HCT116 (cell line): Measurements from ENCODE around the gene HJURP. TPM values are rescaled to one million over a fixed set of nuclear protein-coding genes. Genes with fewer than 3 reads are reported as not detected.

ENCODE experiments used
- ATAC-seq: fragments of 200-7000 bp; cut with Tn5 transposase; 2 replicates; pipeline ENCODE4 v1.9.1; 2020; ENCODE audit warnings: mild to moderate bottlenecking, moderate library complexity
- BruUV-seq: library from RNA; stranded (reverse); fragments of 400-500 nt; replicated peaks from 2 replicates; lab custom pipeline; 2021; lab: Mats Ljungman, UMichigan
- CTCF ChIA-PET: fragments of 300-600 bp; sonication (Branson Sonifier 250); formaldehyde crosslinking; loops from one replicate; lab custom pipeline; 2021; ENCODE audit warnings: antibody characterized with exemption; lab: Charles Lee
- POLR2A ChIA-PET: fragments of 300-600, 350-600 bp; sonication (Branson Sonifier 250); formaldehyde crosslinking; loops from one replicate; lab custom pipeline; 2021; ENCODE audit warnings: antibody characterized with exemption; lab: Charles Lee
- RAD21 ChIA-PET, 2 experiments: fragments of 300-600 bp; sonication (Branson Sonifier 250); formaldehyde crosslinking; loops; one replicate each; lab custom pipeline; 2023; ENCODE audit warnings: low total read pairs in 2 of 2; ENCODE audit not compliant: uncharacterized antibody in 2 of 2, unreplicated experiment in 2 of 2, low non-redundant PET in 1 of 2; lab: Charles Lee
- DNase-seq: peaks from one replicate; pipeline ENCODE4 v3.0.0-alpha.2; 2010; ENCODE audit warnings: low read depth, low spot score
- H2AFZ ChIP-seq: fragments of 200-600 bp; shearing (Covaris generic), sonication (generic); 2 replicates; pipeline ENCODE4 v1.6.1; 2017; ENCODE audit warnings: low read depth, mixed run types, mixed read lengths, antibody characterized with exemption, low read length; ENCODE audit not compliant: poor library complexity, severe bottlenecking
- H3K27ac ChIP-seq: 2 replicates; pipeline ENCODE4 v1.5.1; 2012; ENCODE audit warnings: low read depth, low read length
- H3K27me3 ChIP-seq: fragments of 200-600 bp; sonication (generic); 2 replicates; pipeline ENCODE4 v1.6.1; 2016; ENCODE audit warnings: mixed run types, low read length, mixed read lengths; ENCODE audit not compliant: insufficient read depth
- H3K36me3 ChIP-seq, 2 experiments: fragments of 200-500 bp in 1 of 2; fragments of 200-600 bp in 1 of 2; sonication (Bioruptor generic) in 1 of 2; sonication (generic) in 1 of 2; 2 replicates each; pipeline versions ENCODE4 v1.5.1 to v1.6.1; 2014 to 2016; ENCODE audit warnings: low read length in 2 of 2, inconsistent platforms in 1 of 2, mixed read lengths in 1 of 2, mixed run types in 1 of 2; ENCODE audit not compliant: insufficient read depth in 2 of 2, control insufficient read depth in 1 of 2
- H3K4me1 ChIP-seq, 2 experiments: fragments of 200-600 bp in 1 of 2; sonication (generic) in 1 of 2; 2 replicates each; pipeline versions ENCODE4 v1.5.1 to v1.6.1; 2012 to 2017; ENCODE audit warnings: low read length in 2 of 2, inconsistent platforms in 1 of 2, mild to moderate bottlenecking in 1 of 2, mixed read lengths in 1 of 2, mixed run types in 1 of 2, moderate library complexity in 1 of 2; ENCODE audit not compliant: insufficient read depth in 2 of 2, control insufficient read depth in 1 of 2
- H3K4me2 ChIP-seq: fragments of 200-600 bp; sonication (generic); 2 replicates; pipeline ENCODE4 v1.6.1; 2017; ENCODE audit warnings: mixed run types, low read length, mixed read lengths
- H3K4me3 ChIP-seq, 2 experiments: fragments of 200-600 bp in 1 of 2; sonication (generic) in 1 of 2; replicated peaks in 1 of 2; 2 replicates each; pipeline ENCODE4 v1.5.1; 2011 to 2016; ENCODE audit warnings: low read length in 2 of 2, control low read depth in 1 of 2, low read depth in 1 of 2, mild to moderate bottlenecking in 1 of 2, mixed read lengths in 1 of 2, mixed run types in 1 of 2
- H3K79me2 ChIP-seq: fragments of 200-600 bp; sonication (generic); 2 replicates; pipeline ENCODE4 v1.6.1; 2017; ENCODE audit warnings: mild to moderate bottlenecking, mixed run types, low read length, moderate library complexity, mixed read lengths; ENCODE audit not compliant: insufficient read depth
- H3K9ac ChIP-seq: fragments of 200-600 bp; sonication (generic); 2 replicates; pipeline ENCODE4 v1.6.1; 2016; ENCODE audit warnings: low read length, mixed read lengths
- H3K9me2 ChIP-seq: fragments of 200-600 bp; sonication (generic), shearing (Covaris generic); 2 replicates; pipeline ENCODE4 v1.6.1; 2017; ENCODE audit warnings: mixed run types, mild to moderate bottlenecking, moderate library complexity; ENCODE audit not compliant: insufficient read depth
- H3K9me3 ChIP-seq, 2 experiments: fragments of 200-500 bp in 1 of 2; fragments of 200-600 bp in 1 of 2; sonication (Bioruptor generic) in 1 of 2; sonication (generic) in 1 of 2; 2 replicates each; pipeline ENCODE4 v1.6.1; 2014 to 2017; ENCODE audit warnings: low read length in 2 of 2, mixed read lengths in 2 of 2, inconsistent platforms in 1 of 2, low read depth in 1 of 2, mild to moderate bottlenecking in 1 of 2, mixed run types in 1 of 2, moderate library complexity in 1 of 2; ENCODE audit not compliant: control insufficient read depth in 1 of 2, insufficient read depth in 1 of 2
- H4K20me1 ChIP-seq: fragments of 200-600 bp; sonication (generic), shearing (Covaris generic); 2 replicates; pipeline ENCODE4 v1.6.1; 2017; ENCODE audit warnings: mixed run types, mild to moderate bottlenecking, moderate library complexity; ENCODE audit not compliant: insufficient read depth
- EZH2 ChIP-seq: fragments of 200-600 bp; sonication (generic); IDR thresholded peaks from 2 replicates; pipeline ENCODE4 v1.6.1; 2017; ENCODE audit warnings: antibody characterized with exemption, mixed run types
- EZH2phosphoT487 ChIP-seq: fragments of 200-600 bp; IDR thresholded peaks from 2 replicates; pipeline ENCODE4 v1.6.1; 2018; ENCODE audit warnings: antibody characterized with exemption, borderline replicate concordance
- FOSL1 ChIP-seq: IDR thresholded peaks from 2 replicates; pipeline ENCODE4 v1.6.1; 2012; ENCODE audit warnings: low read depth
- POLR2AphosphoS5 ChIP-seq: IDR thresholded peaks from 2 replicates; pipeline ENCODE4 v1.6.1; 2011; ENCODE audit warnings: mild to moderate bottlenecking, low read depth, low read length, moderate library complexity
- RAD21 ChIP-seq: IDR thresholded peaks from 2 replicates; pipeline ENCODE4 v1.6.1; 2012; ENCODE audit warnings: low read depth, mild to moderate bottlenecking
- SP1 ChIP-seq: IDR thresholded peaks from 2 replicates; pipeline ENCODE4 v1.6.1; 2012; ENCODE audit warnings: low read depth
- TCF7L2 ChIP-seq: IDR thresholded peaks from 2 replicates; pipeline ENCODE4 v1.7.0; 2011; ENCODE audit warnings: borderline replicate concordance, inconsistent platforms; ENCODE audit not compliant: insufficient read depth, insufficient read length; ENCODE audit errors: extremely low read depth
- intact Hi-C: fragments of 100-400 bp; cut with micrococcal nuclease; formaldehyde crosslinking; loops from 2 replicates; pipeline ENCODE4 v1.10.0; 2022
- total RNA-seq: library from RNA; stranded (reverse); gene quantifications from one replicate; pipeline ENCODE4 v1.2.1, GENCODE V29; 2021; ENCODE audit not compliant: unreplicated experiment
- TF ChIP-seq, protein P1 (sequence below), 3 experiments: fragments of 200-600 bp in 1 of 3; sonication (generic) in 1 of 3; IDR thresholded peaks in 2 of 3; conservative IDR thresholded peaks in 1 of 3; 2 replicates each; pipeline ENCODE4 v1.5.1; 2012 to 2017; ENCODE audit warnings: low read depth in 2 of 3, low read length in 2 of 3, antibody characterized with exemption in 1 of 3, borderline replicate concordance in 1 of 3, control low read depth in 1 of 3, mild to moderate bottlenecking in 1 of 3, mixed read lengths in 1 of 3, mixed run types in 1 of 3, moderate library complexity in 1 of 3; ENCODE audit not compliant: insufficient read depth in 1 of 3
- TF ChIP-seq, protein P2 (sequence below): IDR thresholded peaks from 2 replicates; pipeline ENCODE4 v1.6.1; 2012; ENCODE audit warnings: low read depth

The HJURP gene
- total RNA-seq, 1 experiment from 2014 or later = 64.1 TPM

DNA sequence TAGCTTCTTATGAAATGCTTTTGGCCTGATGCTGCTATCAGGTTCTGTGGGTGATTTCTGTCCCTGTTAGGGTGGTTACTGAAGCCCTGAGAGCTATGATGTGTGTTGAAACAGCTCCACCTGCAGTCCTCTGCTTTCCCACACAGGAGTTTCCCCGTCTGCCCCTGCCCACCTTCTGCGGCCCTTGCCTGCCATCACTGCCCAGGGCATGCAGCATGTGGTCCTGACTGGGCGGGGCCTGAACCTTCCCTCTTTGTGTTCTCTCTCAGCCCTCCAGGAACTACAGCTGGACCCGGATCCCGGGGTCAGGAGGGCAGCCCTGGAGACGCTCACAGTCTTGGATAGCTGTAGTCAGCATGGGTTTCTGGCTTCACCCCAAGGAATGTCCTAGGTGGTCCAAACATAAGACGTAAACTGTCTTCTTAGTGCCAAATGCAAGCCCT, 21.4 kb downstream of the HJURP start:
- no peaks in the 10 kb centered on the region for H3K9me2 ChIP-seq
- no peak overlapping the region for H3K4me3 ChIP-seq
- no peak overlapping the region for H3K27ac ChIP-seq
- no peaks in the 10 kb centered on the region for H3K4me1 ChIP-seq
- ChIA-PET RAD21 (no interaction called here), POLR2A (no interaction called here), CTCF (interaction anchor here (1.0 to 1.8 kb wide), 3 partner anchors 25 to 581 kb away, joined by 3 to 5 read pairs (median 3); partner anchors contain the start of gene ATG16L1)
- peaks cover 37% of the 10 kb centered on the region for H3K79me2 ChIP-seq
- H4K20me1 ChIP-seq = peaks cover 4% of the 10 kb centered on the region; the same call in 1 of the 2 replicates
- no peaks in the 10 kb centered on the region for H3K9me3 ChIP-seq
- H3K4me2 ChIP-seq = no peak overlapping the region
- DNase-seq = peak; percentile 7
- H3K36me3 ChIP-seq = peaks cover 26 to 30% of the 10 kb centered on the region in 2 experiments
- H3K27me3 ChIP-seq = no peaks in the 10 kb centered on the region
- H2AFZ ChIP-seq = no peak overlapping the region
- peak; percentile 71 for ATAC-seq
- intact Hi-C loops = loop anchor here (10.0 kb wide), 1 partner anchor 348 kb away; no protein-coding TSS in a partner anchor
- H3K9ac ChIP-seq = no peak overlapping the region
- BruUV-seq = no TSS peak
- TF ChIP-seq, protein P1, sequence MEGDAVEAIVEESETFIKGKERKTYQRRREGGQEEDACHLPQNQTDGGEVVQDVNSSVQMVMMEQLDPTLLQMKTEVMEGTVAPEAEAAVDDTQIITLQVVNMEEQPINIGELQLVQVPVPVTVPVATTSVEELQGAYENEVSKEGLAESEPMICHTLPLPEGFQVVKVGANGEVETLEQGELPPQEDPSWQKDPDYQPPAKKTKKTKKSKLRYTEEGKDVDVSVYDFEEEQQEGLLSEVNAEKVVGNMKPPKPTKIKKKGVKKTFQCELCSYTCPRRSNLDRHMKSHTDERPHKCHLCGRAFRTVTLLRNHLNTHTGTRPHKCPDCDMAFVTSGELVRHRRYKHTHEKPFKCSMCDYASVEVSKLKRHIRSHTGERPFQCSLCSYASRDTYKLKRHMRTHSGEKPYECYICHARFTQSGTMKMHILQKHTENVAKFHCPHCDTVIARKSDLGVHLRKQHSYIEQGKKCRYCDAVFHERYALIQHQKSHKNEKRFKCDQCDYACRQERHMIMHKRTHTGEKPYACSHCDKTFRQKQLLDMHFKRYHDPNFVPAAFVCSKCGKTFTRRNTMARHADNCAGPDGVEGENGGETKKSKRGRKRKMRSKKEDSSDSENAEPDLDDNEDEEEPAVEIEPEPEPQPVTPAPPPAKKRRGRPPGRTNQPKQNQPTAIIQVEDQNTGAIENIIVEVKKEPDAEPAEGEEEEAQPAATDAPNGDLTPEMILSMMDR (IDR thresholded peaks at IDR 0.05 in 2 of 3, conservative IDR thresholded peaks at IDR 0.05 in 1 of 3; ENCODE audit: borderline replicate concordance in 1 of 3, insufficient read depth in 1 of 3, low read depth in 2 of 3, low read length in 2 of 3) = peak in 1 of 3 experiments; percentile 31; a peak in 2 of 6 replicates
- TF ChIP-seq RAD21 = peak; percentile 58
- no peak for TF ChIP-seq FOSL1
- no peak for TF ChIP-seq EZH2phosphoT487
- no peak for TF ChIP-seq SP1
- TF ChIP-seq TCF7L2 = no peak
- TF ChIP-seq EZH2 = no peak
- TF ChIP-seq, protein P2, sequence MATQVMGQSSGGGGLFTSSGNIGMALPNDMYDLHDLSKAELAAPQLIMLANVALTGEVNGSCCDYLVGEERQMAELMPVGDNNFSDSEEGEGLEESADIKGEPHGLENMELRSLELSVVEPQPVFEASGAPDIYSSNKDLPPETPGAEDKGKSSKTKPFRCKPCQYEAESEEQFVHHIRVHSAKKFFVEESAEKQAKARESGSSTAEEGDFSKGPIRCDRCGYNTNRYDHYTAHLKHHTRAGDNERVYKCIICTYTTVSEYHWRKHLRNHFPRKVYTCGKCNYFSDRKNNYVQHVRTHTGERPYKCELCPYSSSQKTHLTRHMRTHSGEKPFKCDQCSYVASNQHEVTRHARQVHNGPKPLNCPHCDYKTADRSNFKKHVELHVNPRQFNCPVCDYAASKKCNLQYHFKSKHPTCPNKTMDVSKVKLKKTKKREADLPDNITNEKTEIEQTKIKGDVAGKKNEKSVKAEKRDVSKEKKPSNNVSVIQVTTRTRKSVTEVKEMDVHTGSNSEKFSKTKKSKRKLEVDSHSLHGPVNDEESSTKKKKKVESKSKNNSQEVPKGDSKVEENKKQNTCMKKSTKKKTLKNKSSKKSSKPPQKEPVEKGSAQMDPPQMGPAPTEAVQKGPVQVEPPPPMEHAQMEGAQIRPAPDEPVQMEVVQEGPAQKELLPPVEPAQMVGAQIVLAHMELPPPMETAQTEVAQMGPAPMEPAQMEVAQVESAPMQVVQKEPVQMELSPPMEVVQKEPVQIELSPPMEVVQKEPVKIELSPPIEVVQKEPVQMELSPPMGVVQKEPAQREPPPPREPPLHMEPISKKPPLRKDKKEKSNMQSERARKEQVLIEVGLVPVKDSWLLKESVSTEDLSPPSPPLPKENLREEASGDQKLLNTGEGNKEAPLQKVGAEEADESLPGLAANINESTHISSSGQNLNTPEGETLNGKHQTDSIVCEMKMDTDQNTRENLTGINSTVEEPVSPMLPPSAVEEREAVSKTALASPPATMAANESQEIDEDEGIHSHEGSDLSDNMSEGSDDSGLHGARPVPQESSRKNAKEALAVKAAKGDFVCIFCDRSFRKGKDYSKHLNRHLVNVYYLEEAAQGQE = no peak
- peak; percentile 11; the same call in 1 of the 2 replicates for TF ChIP-seq POLR2AphosphoS5
